NCI-H1105 treated with DMSO at 0.1 percent for 48 hours (cell line): ENCODE measurements around the gene ANKRD11.
"Not testable (repeated sequence)": the region's sequence is repeated elsewhere in the genome, so short reads cannot be mapped to it uniquely, and the experiment has no call there.

ENCODE experiments used
- DNase-seq: peaks from one replicate; lab custom pipeline; 2025; lab: John Stamatoyannopoulos, UW

Gene ANKRD11

DNA sequence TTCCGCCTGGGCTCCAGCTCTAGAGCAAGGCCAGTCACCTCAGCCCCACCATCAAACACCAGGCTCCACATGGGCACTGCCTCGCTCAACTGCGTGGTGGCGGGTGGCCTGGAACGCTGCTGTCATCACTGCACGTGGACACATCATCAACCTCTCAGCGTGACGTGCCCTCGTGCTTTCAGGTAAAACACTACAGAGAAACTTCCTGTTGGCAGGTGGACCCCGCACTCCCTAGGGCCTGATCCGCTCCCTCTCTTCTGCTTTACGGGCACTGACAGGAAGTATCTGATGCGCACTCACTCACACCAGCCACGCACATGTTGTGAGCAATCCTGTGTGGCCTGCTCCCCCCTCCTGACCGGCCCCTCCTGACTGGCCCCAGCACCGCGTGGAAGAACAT lies 87.4 kb downstream of the ANKRD11 start:
- no peak for DNase-seq

DNA sequence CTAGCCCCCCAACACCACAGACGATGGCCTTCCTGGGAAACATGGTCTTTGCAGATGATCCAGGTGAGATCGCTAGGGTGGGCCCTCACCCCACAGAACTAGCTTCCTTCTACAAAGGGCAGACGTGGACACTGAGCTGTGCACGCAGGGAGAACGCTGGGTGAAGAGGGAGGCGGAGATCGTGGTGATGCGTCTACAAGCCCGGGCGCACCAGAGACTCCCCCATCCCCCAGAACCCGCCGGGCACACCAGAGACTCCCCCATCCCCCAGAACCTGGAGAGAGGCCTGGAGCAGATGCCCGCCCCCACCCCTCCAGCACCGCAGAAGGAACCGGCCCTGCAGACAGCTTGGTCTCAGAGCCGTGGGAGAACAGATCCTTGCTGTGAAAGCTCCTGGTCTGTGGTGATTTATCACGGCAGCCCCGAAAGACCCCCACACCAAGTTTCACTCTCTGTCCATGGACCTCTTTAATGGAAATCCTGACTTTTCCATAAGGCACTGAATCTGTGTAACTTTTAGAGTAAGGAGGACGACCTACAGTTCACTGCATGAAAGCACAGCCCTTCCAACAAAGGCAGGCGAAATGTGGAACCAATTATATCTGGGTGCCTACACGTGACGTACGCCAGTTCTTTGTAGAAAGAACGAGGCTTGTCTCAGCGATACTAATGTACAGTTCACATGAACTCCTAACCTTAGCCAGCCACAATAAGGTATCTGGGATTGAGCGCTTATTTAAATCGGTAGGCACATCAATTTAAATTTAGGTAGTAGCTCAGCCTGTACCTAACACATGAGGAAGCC lies 88.5 kb downstream of the ANKRD11 start:
- DNase-seq: no peak

DNA sequence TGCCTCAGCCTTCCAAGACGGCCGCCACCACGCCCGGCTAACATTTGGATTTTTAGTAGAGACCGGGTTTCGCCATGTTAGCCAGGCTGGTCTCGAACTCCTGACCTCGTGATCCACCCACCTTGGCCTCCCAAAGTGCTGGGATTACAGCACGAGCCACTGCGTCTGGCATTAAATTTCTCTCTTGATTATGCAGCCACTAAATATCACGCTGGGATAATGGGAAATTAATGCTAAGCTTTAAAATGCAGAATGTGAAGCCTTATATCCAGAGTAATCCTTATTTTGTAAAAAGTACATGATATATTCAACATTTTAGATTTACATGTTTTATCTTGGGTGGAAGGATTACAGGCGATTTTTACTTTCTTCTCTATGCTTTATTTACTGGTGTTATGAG lies 89.2 kb downstream of the ANKRD11 start:
- no peak for DNase-seq

DNA sequence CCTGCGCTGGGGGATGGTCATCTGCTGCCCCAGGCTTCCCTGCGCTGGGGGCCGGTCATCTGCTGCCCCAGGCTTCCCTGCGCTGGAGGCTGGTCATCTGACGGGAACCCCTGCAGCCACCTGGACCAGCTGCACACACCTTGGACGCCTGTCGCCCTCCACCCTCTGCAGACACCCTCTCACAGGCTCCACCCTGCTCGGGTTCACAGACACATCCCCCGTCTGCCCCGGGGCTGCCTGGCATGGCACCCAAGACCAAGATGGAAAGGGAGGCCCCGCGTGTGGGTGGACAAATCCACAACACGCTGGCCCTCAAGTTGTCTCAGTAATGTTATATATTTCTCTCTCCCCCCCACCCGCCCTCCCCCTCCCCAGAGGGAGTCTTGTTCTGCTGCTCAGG lies 89.6 kb downstream of the ANKRD11 start:
- no peak for DNase-seq

DNA sequence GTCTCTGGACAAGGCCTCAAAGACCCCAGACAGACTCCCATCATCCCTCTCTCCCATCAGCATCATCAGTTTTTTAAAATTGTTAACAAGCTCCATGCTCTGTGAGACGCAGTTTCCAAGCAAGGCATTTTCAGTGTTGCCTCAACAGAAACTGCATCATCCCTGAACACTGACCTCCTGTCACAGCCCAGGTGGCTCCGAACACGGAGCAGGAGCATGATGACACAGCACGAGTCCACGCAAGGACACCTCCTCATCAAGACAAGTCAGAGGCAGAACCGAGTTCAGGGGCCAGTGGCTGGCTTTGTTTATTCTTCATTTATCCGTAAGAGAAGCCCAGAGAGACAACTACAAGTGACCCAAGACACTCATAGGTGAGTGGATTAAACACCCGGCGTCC lies 91.4 kb downstream of the ANKRD11 start:
- DNase-seq: no peak

DNA sequence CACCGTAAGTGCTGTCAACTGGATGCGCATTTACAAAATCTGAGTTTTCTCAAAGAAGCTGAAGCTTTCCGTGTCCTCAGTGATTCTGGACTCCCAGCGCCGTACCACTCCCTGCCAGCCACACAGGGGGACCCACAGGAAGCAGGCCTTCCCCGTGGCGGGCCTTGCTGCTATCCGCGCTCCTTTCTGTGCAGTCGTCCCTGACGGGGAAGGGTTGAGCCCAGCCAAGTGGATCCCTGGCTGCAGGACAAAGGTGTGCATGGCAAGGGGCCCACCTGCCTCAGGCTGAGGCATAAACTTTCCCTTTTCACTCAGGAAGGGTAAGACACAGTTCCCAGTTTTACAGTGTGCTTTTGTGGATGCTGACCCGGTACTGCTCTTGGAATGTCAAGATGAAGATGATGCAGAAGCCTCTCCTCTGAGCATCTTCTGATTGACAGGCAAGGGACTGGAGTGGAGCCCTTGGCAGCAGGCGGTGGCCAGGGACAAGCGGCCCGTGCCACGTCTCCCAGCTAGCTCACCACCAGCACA lies 93.0 kb downstream of the ANKRD11 start:
- DNase-seq: no peak

DNA sequence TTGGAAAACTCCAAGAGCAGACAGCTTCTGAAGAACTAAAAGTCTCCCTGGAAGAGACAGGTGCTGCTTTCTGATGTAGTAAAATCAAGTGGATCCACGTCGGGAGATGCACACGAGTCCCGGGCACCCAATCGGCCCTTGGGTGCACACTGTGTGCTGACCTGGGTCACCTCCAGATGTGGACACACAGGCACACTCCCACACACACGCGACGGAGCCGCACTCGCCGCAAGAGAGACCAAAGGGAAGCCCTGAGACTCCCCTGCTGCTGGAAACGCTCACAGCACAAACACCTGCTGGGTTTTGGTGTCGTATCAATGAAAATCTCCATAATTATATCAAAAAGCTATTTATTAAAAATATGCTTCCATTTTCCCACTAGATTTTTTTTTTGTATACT lies 94.2 kb downstream of the ANKRD11 start:
- DNase-seq: no peak

DNA sequence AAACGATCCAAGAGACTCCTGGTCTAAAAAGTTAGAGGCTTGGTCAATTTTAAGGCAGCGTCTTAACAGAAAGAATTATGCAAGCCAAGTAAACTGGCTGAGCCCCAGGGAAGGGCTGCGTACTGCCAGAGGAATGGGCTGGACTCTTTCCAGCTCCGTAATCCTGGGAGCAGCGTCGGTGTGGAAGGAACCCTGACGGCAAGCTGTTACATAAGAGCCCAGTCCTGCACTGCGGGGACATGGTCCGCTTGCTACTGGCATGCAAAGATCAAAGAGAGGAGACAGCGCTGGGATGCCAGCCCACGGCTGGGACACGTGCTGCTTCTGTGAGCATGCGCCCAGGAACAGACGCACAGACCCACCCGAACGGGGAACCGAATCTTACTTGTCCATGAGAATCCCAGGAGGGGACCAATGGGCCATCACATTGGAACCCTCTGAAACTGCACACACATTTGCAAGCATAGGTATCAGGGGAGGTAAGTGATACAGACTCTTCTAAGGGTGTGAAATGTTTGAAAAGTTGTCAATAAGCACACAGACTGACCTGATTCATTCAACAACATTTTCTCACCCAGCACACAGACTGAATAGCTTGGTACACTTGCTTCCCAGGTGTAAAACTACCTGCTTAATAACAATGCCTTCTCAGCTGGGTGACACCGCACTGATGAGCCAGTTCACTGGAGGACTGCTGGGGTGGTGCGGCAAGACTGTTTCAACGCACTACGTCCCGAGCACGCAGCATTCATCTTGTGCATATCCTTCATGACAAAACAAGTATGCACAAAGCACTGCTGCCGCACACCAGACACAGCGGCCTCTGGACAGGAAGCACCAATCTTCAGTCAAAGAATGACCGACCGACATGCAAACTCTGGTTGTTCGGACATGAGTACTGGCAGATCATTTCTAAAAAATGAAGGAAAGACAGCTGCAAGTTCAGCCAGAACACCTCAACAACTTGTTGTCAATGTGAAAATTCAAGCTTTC lies 94.9 kb downstream of the ANKRD11 start:
- DNase-seq: no peak

DNA sequence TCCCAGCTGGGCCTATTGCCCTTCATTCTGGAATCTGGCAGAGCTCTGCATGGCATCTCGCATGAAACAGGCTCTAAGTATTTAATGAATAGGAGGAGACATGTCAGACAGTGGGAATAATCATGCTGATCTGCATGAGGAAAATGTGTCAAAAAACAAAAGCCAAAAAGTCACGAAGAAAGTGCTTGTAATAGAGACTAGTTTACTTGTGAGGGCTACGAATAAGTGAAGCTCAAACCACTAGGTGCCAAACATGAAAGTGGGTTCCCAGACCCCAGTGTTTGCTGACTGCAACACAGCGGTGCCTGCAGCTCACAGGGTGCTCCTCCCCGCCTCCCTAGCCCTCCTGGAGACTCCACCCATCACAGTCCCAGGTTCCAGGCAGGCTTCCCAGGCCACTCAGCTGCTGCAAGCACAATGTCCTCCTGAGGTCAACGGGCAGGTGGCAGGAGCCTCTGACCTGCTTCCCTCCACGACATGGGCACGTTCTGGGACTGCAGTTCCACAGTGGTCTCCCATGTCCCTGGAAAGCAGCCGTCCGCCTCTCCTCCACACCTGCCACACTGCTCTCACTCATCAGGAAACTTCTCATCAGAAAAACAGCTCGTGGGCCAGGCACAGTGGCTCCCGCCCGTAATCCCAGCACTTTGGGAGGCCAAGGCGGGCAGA lies 96.5 kb downstream of the ANKRD11 start:
- no peak for DNase-seq

DNA sequence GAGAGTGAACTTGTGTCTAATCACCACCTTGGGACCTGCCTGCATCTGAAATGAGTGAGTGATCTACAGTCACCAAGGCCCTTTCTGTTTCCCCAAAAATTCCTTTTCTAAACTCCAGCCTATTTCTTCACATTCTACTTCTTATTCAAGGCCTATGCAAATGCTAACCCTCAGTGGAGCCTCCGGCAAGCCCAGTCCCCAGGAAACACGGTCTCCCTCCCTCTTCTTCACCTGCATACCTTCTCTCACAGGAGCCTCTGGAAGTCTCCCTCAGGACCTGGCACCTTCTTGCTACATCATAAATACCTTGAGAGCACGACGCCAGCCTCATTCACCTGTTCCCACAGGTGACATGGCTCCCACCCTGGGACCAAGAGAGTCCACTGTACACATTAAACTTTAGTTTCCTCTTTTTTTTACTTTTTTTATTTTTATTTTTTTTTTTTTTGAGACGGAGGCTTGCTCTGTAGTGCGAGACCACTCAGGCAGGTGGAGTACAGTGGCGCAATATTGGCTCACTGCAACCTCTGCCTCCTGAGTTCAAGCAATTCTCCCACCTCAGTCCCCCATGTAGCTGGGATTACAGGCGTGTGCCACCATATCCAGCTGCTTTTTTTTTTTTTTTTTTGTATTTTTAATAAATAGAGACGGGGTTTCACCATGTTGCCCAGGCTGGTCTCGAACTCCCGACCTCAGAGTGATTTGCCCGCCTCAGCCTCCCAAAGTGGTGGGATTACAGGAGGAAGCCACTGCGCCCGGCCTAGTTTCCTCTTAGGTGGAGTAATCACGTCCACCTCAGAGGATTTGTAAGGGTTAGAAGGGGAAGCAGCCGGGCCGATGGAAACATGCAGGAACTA lies 97.3 kb downstream of the ANKRD11 start:
- no peak for DNase-seq

DNA sequence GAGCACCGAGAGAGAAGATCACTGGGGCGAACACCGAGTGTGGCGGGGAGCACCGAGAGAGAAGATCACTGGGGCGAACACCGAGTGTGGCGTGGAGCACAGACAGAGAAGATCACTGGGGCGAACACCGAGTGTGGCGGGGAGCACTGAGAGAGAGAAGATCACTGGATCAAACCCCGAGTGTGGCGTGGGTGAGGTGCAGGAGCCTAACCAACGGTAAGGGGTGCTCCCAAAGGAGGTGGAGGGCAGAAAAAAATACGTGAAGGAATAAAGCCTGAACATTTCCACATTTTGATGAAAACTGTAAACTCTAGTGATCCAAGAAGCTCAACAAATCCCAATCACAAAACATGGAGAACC lies 100.2 kb downstream of the ANKRD11 start:
- not testable (repeated sequence) for DNase-seq

DNA sequence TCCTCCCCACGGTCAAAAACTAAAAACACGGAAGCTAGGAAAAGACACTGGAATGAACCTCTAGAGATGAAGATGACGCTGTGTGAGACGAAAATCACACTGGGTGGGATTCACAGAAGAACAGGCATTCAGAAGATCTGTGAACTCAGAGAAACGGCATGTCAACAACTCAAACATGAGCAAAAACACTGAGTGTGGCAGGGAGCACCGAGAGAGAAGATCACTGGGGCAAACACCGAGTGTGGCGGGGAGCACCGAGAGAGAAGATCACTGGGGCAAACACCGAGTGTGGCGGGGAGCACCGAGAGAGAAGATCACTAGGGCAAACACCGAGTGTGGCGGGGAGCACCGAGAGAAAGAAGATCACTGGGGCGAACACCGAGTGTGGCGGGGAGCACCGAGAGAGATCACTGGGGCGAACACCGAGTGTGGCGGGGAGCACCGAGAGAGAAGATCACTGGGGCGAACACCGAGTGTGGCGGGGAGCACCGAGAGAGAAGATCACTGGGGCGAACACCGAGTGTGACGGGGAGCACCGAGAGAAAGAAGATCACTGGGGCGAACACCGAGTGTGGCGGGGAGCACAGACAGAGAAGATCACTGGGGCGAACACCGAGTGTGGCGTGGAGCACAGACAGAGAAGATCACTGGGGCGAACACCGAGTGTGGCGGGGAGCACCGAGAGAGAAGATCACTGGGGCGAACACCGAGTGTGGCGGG lies 100.7 kb downstream of the ANKRD11 start:
- DNase-seq: not testable (repeated sequence)

DNA sequence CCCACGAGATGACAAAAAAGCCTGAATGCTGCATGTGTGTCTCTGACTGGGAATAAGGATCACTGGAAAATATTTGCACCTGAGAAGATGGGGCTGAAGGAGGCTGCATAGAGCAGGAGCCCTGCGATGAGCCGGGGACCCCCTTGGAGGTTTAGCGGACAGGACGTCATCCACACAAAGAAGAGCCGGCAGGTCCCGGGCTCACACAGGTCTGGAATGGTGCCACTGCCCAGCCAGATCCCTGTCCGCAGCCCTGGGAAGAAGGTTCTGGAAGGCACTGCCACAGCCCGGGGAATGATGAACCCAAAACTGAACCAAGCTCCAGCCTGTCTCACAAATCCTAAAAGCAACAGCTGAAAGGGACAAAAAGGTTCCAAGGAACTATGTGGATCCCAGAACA lies 101.8 kb downstream of the ANKRD11 start:
- DNase-seq: no peak

DNA sequence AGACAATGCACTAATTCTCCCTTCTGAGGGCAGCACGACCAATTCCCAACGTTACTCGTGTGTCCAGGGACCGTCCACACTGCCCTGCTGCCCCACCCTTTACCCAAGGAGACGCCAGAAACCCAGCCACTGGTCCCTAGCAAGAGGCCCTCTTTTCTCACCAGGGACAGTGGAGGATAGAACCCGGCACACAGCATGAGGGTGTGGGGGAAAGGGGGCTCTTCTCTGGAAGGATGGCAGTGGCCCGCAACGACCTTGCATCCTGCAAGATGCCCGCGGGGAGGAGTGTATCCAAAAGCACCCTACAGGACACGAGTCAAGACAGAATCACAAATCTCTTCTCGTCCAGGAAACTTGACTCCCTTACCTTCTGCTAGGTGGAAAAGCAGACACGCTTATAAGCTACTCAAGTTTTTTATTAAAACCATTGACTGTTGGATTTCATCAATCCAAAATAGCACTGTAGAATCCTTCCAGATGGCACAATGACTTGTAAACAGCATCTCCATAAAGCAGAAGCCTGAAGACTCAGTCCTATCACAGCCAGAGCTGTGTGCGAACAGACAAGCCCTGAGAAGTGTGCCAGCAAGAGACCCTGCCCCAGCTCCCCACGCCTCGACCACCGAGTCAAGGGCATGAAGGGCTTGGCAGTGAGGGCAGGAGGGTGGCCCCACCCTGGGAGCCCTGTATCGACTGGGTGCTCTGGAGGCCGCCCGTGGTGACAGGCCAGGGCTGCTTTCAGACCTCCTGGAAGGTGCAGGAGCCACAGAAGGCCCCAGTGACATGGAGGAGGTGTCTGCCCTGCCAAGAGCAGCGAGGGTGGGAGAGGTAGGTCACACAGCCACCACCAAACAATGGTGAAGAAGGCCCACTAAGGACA lies 103.8 kb downstream of the ANKRD11 start:
- DNase-seq: no peak

DNA sequence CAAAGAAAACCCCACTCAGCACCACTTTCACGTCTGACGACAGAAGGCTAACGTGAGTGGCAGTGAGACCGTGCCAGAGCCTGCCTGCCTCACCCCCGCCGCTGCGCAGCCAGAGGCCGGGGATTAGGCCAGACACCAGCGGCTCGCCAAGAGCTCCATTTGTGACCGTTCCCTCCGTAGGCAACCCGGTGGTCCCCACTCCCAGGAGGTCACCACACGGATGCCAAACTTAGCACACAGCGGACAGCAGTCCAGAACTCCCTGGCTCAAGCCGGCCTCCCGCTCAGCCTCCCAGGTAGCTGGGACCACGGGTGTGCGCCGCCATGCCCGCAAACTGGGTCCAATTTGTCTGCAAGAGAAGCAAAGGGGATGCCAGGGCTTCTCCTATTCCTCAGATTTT lies 104.6 kb downstream of the ANKRD11 start:
- no peak for DNase-seq

DNA sequence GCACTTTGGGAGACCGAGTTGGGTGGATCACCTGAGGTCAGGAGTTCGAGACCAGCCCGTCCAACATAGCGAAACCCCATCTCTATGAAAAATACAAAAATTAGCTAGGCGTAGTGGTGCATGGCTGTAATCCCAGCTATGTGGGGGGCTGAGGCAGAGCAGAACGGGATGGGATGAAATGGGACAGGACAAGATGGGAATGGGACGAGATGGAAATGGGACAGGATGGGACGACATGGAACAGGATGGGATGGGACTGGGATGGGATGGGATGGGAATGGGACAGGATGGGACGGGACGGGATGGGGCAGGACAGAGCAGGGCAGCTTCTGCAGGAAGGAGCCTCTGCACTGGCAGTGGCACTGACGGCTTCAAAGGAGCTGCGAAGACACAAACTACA lies 106.1 kb downstream of the ANKRD11 start:
- DNase-seq: no peak

DNA sequence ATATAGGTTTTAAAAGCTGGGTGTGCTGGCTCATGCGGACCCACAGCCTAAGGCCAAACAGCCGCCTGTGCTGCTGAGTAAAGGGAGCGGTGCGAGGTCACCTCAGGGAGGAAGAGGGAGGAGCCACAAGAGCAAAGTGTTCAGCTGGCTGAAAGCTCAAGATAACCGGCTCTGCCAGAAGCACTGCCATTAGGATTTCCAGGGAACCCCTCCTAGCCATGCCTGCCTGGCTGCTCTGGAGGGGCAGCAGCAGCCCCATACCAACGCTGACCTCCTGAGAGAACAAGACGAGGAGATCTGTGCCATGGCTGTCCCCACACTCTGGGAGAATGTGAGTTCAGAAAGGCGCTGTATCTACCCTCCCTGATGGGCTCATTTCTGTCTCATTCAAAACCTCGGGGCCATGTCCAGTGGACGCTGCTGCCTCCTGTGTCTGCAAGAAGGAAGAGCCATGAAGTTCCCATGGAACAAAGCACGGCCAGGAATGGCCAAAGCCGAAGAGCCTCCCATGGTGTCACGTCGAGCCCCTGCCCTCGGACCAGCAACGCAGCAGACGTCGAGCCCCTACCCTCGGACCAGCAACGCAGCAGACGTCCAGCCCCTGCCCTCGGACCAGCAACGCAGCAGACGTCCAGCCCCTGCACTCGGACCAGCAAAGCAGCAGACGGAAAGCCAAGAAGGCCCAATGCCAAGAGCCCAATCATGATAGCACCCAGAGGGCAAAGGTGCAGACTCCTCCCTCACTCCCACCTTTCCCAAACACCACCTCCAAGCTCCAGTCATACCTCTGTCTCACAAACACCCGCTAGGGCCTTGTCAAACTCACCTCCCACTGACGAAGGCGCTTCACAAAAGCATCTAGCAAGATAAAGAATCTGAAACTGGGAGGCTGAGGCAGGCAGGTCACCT lies 107.0 kb downstream of the ANKRD11 start:
- no peak for DNase-seq

DNA sequence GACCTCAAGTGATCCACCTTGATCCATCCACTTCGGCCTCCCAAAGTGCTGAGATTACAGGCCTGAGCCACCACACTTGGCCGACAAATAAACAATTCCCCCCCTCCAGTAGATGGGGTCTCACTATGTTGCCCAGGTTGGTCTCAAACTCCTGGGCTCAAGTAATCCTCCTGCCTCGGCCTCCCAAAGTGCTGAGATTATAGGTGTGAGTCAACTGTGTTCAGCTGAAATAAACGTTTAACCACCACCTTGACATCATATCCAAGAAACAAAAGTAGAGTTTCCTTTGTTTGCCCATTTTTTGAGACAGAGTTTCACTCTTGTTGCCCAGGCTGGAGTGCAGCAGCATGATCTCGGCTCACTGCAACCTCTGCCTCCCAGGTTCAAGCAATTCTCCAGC lies 107.8 kb downstream of the ANKRD11 start:
- not testable (repeated sequence) for DNase-seq

DNA sequence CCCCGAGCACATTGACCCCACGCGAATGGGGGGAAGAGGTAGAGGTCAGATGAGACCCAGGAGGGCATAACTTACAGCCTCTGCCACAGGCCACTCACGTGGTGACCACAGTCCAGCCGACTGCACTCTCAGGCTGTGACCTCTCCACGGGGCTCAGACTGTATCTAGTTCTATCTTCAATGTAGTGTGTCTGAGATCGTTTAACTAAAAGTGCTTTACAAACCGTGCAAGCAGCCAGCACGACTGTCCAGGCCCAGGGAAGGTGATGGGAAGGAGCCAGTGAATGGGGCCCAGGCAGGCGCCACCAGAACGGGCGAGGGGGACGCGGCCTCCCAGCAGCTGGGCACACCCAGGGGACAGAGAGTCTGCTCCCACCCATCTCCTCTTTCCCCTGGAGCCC lies 108.6 kb downstream of the ANKRD11 start:
- no peak for DNase-seq
